ENCODE data around the gene SLIT3.

SLIT3 gene

DNA sequence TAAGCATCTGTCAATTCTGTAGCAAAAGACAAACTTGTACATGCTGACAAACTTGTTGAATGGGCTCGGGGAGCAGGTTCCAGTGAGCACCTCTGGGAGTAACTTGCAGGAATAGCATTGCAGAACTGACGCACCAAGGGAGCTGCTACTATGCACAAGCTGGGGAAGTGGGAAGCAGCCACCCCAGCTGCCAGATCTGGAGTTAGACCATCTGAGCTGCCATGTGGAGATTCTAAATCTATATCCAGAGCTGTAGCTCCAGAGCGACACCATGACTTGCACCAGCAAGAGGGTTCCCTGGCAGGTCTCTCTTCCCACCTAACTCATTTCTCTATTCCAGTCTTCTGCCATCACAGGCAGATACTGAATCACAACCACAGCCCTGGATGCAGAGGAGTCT lies 375.8 kb downstream of the SLIT3 start:
- Mint-ChIP-seq H3K4me1 (ENCODE audit: low read depth) (peaks cover 22% of the 10 kb centered on the region), H3K27ac (no peak overlapping the region), H3K36me3 (ENCODE audit: low read depth) (no peaks in the 10 kb centered on the region), H3K9me3 (no peaks in the 10 kb centered on the region), H3K27me3 (peaks cover 24% of the 10 kb centered on the region), H3K4me3 (no peak overlapping the region)
- intact Hi-C loops (cut with micrococcal nuclease), result no loop called here

DNA sequence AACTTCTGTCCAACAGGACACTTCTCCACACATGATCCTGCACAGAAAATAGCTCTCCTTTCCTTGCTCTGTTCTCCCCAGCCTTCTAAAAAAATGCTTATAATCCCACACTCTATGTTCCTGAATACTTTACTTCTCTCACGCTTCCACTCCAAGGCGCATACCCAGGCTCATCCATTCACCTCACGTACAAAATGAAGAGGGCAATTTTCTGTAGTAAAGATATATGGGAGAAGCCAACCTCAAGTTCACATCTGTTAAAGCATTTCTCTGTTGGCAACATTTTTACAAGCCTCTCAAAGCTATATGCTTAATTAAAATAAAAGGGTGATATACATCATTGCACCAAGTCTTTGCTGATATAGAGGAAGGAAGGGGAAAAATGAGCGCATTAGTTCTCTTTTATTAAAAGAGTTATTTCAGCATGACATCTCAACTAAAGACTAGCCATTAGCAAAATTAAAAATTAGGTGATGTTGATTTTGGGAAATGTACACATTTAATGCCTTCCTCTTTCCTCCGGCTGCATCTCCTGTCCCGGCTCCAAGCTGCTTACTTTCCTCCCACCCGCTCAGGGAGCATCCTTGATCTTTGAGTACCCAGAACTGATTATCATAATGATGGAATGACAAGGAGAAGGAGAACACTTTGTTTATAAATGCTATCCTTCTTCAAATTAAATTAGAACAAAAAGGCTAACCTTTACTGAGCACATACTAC lies 379.6 kb downstream of the SLIT3 start:
- Mint-ChIP-seq H3K4me3 (no peak overlapping the region), H3K36me3 (ENCODE audit: low read depth) (no peaks in the 10 kb centered on the region), H3K27me3 (peaks cover 26% of the 10 kb centered on the region), H3K27ac (peak overlapping the region; percentile 76), H3K9me3 (no peaks in the 10 kb centered on the region), H3K4me1 (ENCODE audit: low read depth) (peaks cover 42% of the 10 kb centered on the region)
- intact Hi-C loops (cut with micrococcal nuclease), result no loop called here

DNA sequence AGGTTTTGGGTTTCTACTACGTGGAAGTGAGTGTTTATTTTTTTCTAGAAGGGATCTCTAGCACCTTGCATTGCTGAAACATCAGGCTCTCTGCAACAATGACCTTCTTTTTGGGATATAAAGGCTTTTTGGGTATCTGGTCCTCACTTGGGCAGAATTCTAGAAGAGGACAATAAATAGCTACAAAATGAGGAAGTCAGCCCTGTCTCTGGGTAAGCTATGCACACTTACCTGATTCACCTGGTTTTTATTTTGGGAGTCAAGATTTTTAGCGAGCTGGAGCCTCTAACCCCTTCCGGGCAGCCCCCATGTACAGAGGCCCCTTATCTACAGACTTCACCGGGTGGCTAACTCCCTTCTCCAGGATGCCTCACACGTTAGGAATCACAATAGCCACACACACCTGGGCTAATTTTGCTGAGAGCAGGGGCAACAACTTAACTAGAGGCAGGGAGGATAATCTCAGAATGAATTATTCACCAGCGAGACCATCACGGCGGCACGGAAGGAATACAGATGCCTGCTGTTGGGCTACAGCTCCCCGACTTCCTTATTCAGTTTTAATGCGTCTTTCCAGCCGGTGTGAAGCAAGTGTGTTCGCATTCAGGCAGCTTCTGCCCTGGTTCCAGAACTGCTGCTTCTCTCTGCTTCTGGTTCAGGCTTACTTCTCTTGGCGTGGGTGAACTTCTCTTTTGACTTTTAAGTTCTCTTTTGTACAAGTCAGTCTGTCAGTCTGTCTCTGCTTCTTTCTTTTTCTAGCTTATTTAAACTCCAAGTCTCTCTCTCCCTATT lies 380.7 kb downstream of the SLIT3 start:
- peaks cover 42% of the 10 kb centered on the region for H3K4me1 Mint-ChIP-seq (ENCODE audit: low read depth)
- no peaks in the 10 kb centered on the region for H3K9me3 Mint-ChIP-seq
- intact Hi-C loops (cut with micrococcal nuclease), result no loop called here
- H3K27me3 Mint-ChIP-seq, result peaks cover 20% of the 10 kb centered on the region
- H3K36me3 Mint-ChIP-seq (ENCODE audit: low read depth), result no peaks in the 10 kb centered on the region
- peak overlapping the region; percentile 30 for H3K4me3 Mint-ChIP-seq
- H3K27ac Mint-ChIP-seq, result peak overlapping the region; percentile 76

DNA sequence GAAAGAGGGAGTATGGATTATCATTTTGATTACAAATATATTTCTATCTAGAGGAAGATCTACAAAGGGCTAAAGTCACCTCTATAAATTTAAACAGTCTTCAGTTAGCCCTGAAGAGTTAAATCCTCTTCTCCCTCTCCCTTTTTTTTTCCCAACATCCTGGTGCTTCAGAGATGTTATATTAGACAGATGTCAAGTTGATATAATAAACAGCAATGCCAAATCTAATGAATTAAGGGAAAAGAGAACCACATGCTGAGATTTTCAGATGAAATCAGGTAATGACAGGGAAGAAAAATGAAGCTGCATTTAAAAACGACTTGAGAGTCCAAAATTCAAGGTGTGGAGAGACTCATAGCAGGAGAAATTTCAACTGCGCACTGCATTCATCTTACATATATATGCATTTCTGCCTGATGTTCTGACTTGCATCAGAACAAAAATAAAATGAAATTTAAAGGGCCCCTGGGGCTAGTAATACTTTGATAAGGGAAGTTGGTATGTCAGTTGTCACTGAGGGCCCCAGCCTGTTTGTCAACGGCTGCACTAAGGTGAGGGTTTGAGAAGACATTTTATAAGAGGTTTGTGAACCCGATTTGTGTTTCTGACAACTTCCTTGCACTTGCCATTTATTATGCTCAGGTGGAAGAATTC lies 382.9 kb downstream of the SLIT3 start:
- Mint-ChIP-seq H3K36me3 (ENCODE audit: low read depth) (no peaks in the 10 kb centered on the region), H3K27me3 (peaks cover 12% of the 10 kb centered on the region), H3K4me3 (no peak overlapping the region), H3K27ac (peak overlapping the region; percentile 32), H3K4me1 (ENCODE audit: low read depth) (peaks cover 46% of the 10 kb centered on the region), H3K9me3 (no peaks in the 10 kb centered on the region)
- intact Hi-C loops (cut with micrococcal nuclease), result no loop called here

DNA sequence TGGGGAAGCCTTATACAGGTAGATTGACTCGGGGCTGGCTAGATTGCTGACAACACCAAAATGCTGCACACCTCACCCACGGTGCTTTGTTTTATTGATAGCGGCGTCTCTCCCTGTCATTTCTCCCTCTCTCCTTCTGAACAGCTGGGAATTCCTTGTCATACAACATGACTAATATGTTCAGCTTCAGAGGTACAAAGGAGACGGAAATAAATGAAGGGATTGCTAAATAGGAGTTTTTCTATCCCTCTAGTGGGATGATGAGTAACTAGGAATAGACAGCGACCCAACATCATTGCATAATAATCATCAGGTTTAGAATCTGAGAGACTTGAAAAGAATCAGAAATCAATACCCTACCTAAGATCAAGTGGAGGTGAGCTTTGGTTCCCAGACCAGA lies 384.1 kb downstream of the SLIT3 start:
- Mint-ChIP-seq H3K36me3 (ENCODE audit: low read depth) (no peaks in the 10 kb centered on the region), H3K4me1 (ENCODE audit: low read depth) (peaks cover 44% of the 10 kb centered on the region), H3K4me3 (no peak overlapping the region), H3K9me3 (no peaks in the 10 kb centered on the region), H3K27ac (no peak overlapping the region), H3K27me3 (peaks cover 8% of the 10 kb centered on the region)
- intact Hi-C loops (cut with micrococcal nuclease), result no loop called here

DNA sequence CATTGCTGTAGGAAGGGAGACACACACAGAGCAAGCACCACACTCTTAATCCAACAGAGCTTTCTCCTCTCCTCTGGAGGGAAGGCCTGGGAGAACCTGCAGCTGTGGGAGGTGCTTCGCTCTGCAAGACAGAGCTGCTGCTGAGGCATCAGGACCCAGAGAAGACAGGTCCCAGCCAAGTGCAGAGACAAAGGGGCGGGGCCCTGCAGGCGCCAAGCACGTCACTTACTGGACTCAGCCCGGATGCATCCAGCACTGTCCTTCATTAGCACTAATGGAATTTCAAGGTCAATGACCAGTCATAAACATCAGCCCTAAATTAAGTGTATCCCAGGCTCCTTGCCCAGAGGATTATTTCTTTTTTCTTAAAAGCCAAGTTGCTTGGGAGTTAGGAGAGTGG lies 384.7 kb downstream of the SLIT3 start:
- H3K27ac Mint-ChIP-seq, result no peak overlapping the region
- no peaks in the 10 kb centered on the region for H3K9me3 Mint-ChIP-seq
- peaks cover 38% of the 10 kb centered on the region for H3K4me1 Mint-ChIP-seq (ENCODE audit: low read depth)
- no peak overlapping the region for H3K4me3 Mint-ChIP-seq
- H3K36me3 Mint-ChIP-seq (ENCODE audit: low read depth), result no peaks in the 10 kb centered on the region
- H3K27me3 Mint-ChIP-seq, result peaks cover 9% of the 10 kb centered on the region
- intact Hi-C loops (cut with micrococcal nuclease), result no loop called here

DNA sequence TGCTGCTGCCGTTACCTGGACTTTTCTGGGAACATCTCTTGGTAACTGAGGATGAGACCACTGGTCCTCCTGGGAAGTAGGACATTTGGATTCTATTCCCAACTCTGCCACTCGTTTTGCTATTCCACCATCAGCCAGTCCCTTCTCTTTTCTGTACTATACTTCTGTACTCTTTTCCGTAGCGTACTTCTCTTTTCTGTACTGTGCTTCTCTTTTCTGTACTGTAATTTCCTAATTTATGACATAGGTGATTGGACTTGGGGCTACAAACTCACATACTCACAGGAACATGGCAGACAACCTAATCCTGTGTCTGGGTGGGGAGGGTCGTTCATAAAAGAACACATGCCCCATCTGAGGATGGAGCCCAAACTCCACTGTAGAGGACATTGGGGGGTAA lies 386.4 kb downstream of the SLIT3 start:
- H3K9me3 Mint-ChIP-seq, result no peaks in the 10 kb centered on the region
- no peak overlapping the region for H3K27ac Mint-ChIP-seq
- H3K36me3 Mint-ChIP-seq (ENCODE audit: low read depth), result no peaks in the 10 kb centered on the region
- no peak overlapping the region for H3K4me3 Mint-ChIP-seq
- intact Hi-C loops (cut with micrococcal nuclease), result no loop called here
- H3K27me3 Mint-ChIP-seq, result peaks cover 10% of the 10 kb centered on the region
- peaks cover 22% of the 10 kb centered on the region for H3K4me1 Mint-ChIP-seq (ENCODE audit: low read depth)

DNA sequence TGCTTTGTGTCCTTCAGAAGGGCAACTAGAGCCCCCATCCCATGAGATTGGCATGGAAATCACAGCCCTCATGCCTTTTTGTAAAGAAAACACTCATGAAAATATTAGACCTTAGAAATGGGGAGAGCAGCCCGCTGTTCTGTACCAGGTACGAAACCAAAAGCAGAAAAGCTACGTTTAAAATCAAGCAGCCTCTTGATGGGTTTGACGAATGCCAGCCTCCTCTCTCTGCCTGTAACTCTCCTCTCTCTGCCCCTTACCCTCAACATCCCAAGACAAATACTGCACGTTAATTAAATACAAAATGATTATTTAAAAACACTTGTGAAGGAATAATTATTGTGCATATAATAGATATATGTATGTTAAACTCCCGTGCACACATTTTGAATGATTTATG lies 390.1 kb downstream of the SLIT3 start:
- Mint-ChIP-seq H3K36me3 (ENCODE audit: low read depth) (no peaks in the 10 kb centered on the region), H3K4me3 (no peak overlapping the region), H3K9me3 (no peaks in the 10 kb centered on the region), H3K27me3 (peaks cover 12% of the 10 kb centered on the region), H3K27ac (no peak overlapping the region), H3K4me1 (ENCODE audit: low read depth) (peaks cover 7% of the 10 kb centered on the region)
- intact Hi-C loops (cut with micrococcal nuclease), result no loop called here

DNA sequence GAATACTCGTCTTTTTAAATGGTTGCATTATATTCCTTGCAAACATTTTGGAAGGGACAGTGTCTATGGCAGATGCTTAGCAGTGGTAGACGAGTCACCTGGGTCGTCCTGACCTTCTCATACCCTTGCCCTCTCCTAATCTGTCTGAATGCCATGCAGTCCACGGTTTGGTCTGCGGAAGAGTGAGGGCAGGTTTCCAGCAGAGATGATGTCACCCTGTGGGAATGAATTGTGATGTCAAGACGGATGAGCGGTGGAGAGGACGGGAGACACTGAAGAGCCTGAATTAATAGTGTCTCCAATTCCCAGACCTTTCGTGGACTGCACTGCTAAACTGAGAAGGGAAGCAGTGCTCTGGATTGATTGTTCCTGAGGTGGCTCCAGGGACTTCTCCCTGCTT lies 392.7 kb downstream of the SLIT3 start:
- no peaks in the 10 kb centered on the region for H3K36me3 Mint-ChIP-seq (ENCODE audit: low read depth)
- no peaks in the 10 kb centered on the region for H3K9me3 Mint-ChIP-seq
- H3K4me1 Mint-ChIP-seq (ENCODE audit: low read depth), result no peaks in the 10 kb centered on the region
- intact Hi-C loops (cut with micrococcal nuclease), result no loop called here
- H3K4me3 Mint-ChIP-seq, result no peak overlapping the region
- no peak overlapping the region for H3K27ac Mint-ChIP-seq
- peaks cover 12% of the 10 kb centered on the region for H3K27me3 Mint-ChIP-seq

DNA sequence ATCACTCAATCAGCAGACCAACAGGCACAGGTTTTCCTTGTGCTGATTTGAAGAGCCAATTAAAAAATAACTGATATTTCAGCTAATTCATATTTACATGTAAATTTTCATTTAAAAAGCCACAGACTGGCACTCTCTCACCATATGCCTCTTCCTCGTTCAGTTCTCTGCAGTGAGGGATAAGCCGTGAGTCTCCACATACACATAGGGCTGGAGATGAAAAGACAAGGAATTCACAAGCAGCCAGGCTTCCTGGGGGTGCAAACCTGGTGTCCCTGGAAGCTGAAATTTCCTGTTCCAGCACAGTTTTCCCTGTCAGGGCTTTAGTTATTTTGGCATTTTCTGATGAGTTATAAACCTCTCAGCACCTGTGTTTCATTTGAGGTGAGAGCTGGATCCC lies 397.9 kb downstream of the SLIT3 start:
- intact Hi-C loops (cut with micrococcal nuclease), result no loop called here
- peaks cover 3% of the 10 kb centered on the region for H3K27me3 Mint-ChIP-seq
- H3K4me3 Mint-ChIP-seq, result no peak overlapping the region
- no peaks in the 10 kb centered on the region for H3K9me3 Mint-ChIP-seq
- no peaks in the 10 kb centered on the region for H3K36me3 Mint-ChIP-seq (ENCODE audit: low read depth)
- H3K27ac Mint-ChIP-seq, result no peak overlapping the region
- peaks cover 11% of the 10 kb centered on the region for H3K4me1 Mint-ChIP-seq (ENCODE audit: low read depth)

DNA sequence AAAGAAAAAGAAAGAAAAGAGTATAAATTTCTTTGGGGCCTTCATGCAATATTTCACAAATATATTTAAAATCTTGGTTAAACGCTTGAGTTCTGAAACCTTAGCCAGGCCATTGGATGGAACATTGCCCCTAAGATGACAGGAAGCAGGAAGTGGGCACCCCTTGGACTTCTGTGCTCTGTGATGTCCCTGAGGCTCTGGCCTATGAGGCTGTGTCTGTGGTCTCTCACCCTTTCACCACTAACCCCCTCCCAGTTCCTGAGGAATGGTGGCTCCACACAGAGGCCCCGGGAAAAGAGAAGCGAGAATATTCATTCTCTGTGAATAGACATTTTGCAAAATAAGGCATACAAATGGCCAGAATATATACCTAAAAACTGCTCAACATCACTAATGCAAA lies 401.3 kb downstream of the SLIT3 start:
- peaks cover 11% of the 10 kb centered on the region for H3K4me1 Mint-ChIP-seq (ENCODE audit: low read depth)
- no peak overlapping the region for H3K27ac Mint-ChIP-seq

DNA sequence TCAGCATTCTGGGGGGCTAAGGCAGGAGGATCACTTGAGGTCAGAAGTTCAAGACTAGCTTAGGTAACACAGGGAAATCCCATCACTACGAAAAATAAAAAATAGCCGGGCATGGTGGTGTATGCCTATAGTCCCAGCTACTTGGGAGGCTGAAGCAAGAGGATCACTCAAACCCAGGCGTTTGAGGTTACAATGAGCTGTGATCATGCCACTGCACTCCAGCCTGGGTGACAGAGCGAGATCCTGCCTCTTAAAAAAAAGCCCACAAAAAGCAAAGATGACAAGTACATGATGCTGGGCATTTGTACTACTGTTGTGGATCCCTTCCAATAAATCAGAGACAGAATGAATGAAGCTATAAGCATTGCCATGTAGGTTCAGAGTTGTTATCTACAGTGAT lies 401.7 kb downstream of the SLIT3 start:
- Mint-ChIP-seq H3K4me1 (ENCODE audit: low read depth) (peaks cover 11% of the 10 kb centered on the region), H3K27ac (no peak overlapping the region), H3K4me3 (no peak overlapping the region), H3K9me3 (no peaks in the 10 kb centered on the region), H3K36me3 (ENCODE audit: low read depth) (no peaks in the 10 kb centered on the region), H3K27me3 (peaks cover 6% of the 10 kb centered on the region)
- intact Hi-C loops (cut with micrococcal nuclease), result no loop called here

More for the DNA sequence above, 401.3 kb downstream of the SLIT3 start:
- intact Hi-C loops (cut with micrococcal nuclease), result no loop called here
- Mint-ChIP-seq H3K4me3 (no peak overlapping the region), H3K36me3 (ENCODE audit: low read depth) (no peaks in the 10 kb centered on the region), H3K27me3 (peaks cover 6% of the 10 kb centered on the region), H3K9me3 (no peaks in the 10 kb centered on the region)

DNA sequence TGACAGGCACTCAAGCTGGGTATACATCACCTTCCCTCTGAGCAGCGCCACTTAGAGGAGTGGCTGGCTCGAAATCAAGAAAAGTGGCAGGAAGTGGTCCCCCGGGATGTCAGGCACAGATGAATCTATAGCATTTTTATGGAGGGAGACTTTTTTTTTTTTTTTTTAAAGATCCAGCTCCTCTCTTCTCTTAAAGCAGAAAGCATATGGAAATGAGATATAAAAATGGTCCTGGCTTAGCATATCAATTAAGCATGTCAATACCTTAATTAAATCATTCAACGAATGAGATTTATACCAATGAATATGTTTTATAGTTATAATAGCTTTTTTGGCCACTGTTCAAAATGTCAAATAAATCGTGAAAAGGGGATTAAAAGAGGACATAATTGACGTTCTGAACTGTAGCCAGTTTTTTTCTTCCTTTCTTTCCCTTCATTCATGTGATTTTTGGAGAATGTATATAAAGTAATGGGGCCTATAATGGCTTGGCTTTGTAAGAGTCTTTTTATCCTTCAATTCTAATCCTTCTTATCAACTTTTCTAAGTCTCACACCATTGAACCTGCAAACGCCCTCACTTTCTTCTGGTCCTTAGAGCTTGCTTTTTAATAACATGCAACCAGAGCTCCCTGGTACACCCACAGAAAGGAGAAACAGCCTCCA lies 402.6 kb downstream of the SLIT3 start:
- Mint-ChIP-seq H3K27me3 (peaks cover 6% of the 10 kb centered on the region), H3K36me3 (ENCODE audit: low read depth) (no peaks in the 10 kb centered on the region), H3K27ac (no peak overlapping the region), H3K9me3 (no peaks in the 10 kb centered on the region), H3K4me3 (no peak overlapping the region), H3K4me1 (ENCODE audit: low read depth) (peaks cover 11% of the 10 kb centered on the region)
- intact Hi-C loops (cut with micrococcal nuclease), result no loop called here
